Stimulated activated CD4-positive, alpha-beta T cell treated with anti-CD3 and anti-CD28 coated beads, Interleukin-12 subunit alpha, Interleukin-12 subunit beta, amount 100 ng/mL, for 4 hours (primary cell): ENCODE measurements around the gene RFK.
"Not testable (repeated sequence)": the region's sequence is repeated elsewhere in the genome, so short reads cannot be mapped to it uniquely, and the experiment has no call there.

Experiments
- DNase-seq: peaks from one replicate; pipeline ENCODE4 v3.0.0-alpha.2; 2020

RFK gene

GRCh38 chr9:76394195-76394959 is at the start of gene RFK:
TSS of gene RFK (minus strand) at chr9:76394426. CDS start at chr9:76394171, 255 bp downstream.
- peak; percentile 95 for DNase-seq

- no peak for DNase-seq
These were observed 49.7 kb upstream of the RFK start for GRCh38 chr9:76443887-76444286.

- DNase-seq: peak; percentile 27
These were observed 47.5 kb upstream of the RFK start for GRCh38 chr9:76441551-76442322.

- no peak for DNase-seq
These were observed 44.8 kb upstream of the RFK start for GRCh38 chr9:76438841-76439588.

GRCh38 chr9:76437017-76437699 is 42.9 kb upstream of the RFK start:
- not testable (repeated sequence) for DNase-seq

GRCh38 chr9:76434897-76435296 is 40.7 kb upstream of the RFK start:
- DNase-seq: not testable (repeated sequence)

- DNase-seq: no peak
These were observed 39.6 kb upstream of the RFK start for GRCh38 chr9:76433836-76434235.

GRCh38 chr9:76433406-76433805 is 39.2 kb upstream of the RFK start:
- no peak for DNase-seq

- DNase-seq: no peak
These were observed 37.4 kb upstream of the RFK start for GRCh38 chr9:76431601-76432000.

GRCh38 chr9:76426807-76427419 is 32.7 kb upstream of the RFK start:
- no peak for DNase-seq

GRCh38 chr9:76425677-76426453 is 31.6 kb upstream of the RFK start:
- DNase-seq: no peak

GRCh38 chr9:76424491-76424890 is 30.3 kb upstream of the RFK start:
- DNase-seq: no peak

GRCh38 chr9:76423216-76424177 is 29.3 kb upstream of the RFK start:
- DNase-seq: no peak

GRCh38 chr9:76419782-76420380 is 25.7 kb upstream of the RFK start:
- DNase-seq: no peak

- DNase-seq: no peak
These were observed 23.2 kb upstream of the RFK start for GRCh38 chr9:76417394-76417793.

GRCh38 chr9:76415731-76416130 is 21.5 kb upstream of the RFK start:
- DNase-seq: no peak

- DNase-seq: no peak
These were observed 20.9 kb upstream of the RFK start for GRCh38 chr9:76415154-76415553.

GRCh38 chr9:76414661-76415060 is 20.4 kb upstream of the RFK start:
- no peak for DNase-seq

- no peak for DNase-seq
These were observed 19.4 kb upstream of the RFK start for GRCh38 chr9:76413658-76414057.

- no peak for DNase-seq
These were observed 18.4 kb upstream of the RFK start for GRCh38 chr9:76412638-76413037.
